HFF-Myc (cell line): Measurements from ENCODE around the gene PLEKHH3.
"Not testable (repeated sequence)": the region's sequence is repeated elsewhere in the genome, so short reads cannot be mapped to it uniquely, and the experiment has no call there.

ENCODE experiments used
- DNase-seq: peaks from one replicate; pipeline ENCODE4 v3.0.0-alpha.2; 2011; ENCODE audit warnings: low read depth; ENCODE audit errors: extremely low read depth
- H3K4me3 ChIP-seq: replicated peaks from 2 replicates; pipeline ENCODE4 v1.5.1; 2011; ENCODE audit warnings: low read depth, mild to moderate bottlenecking, control low read depth, low read length
- TF ChIP-seq, protein P1 (sequence below): IDR thresholded peaks from 2 replicates; pipeline ENCODE4 v1.5.1; 2012; ENCODE audit warnings: mild to moderate bottlenecking, low read depth, low read length, control low read depth; ENCODE audit errors: missing control alignments

PLEKHH3 gene

DNA sequence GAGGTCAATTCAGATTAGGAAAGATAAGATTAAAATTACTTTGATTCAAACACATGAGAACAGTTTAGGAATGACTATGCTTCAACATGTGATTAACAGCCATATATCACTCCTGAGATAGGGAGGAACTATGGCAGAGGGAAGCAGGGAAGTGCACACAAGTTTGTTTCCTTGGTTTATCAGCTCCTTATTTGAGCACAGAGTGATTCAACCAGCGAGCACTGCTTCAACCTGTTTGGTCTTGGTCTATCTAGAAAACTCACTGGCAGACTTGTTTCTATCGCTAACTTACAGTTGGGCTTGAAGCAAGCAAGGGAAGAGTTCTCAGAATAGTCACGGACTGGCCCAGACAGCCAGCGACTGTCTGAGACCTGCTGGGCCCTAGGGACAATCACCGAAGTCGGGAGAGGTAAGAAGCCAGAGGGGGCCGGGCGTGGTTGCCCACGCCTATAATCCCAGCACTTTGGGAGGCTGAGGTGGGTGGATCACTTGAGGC, 43.8 kb downstream of the PLEKHH3 start:
- TF ChIP-seq, protein P1, sequence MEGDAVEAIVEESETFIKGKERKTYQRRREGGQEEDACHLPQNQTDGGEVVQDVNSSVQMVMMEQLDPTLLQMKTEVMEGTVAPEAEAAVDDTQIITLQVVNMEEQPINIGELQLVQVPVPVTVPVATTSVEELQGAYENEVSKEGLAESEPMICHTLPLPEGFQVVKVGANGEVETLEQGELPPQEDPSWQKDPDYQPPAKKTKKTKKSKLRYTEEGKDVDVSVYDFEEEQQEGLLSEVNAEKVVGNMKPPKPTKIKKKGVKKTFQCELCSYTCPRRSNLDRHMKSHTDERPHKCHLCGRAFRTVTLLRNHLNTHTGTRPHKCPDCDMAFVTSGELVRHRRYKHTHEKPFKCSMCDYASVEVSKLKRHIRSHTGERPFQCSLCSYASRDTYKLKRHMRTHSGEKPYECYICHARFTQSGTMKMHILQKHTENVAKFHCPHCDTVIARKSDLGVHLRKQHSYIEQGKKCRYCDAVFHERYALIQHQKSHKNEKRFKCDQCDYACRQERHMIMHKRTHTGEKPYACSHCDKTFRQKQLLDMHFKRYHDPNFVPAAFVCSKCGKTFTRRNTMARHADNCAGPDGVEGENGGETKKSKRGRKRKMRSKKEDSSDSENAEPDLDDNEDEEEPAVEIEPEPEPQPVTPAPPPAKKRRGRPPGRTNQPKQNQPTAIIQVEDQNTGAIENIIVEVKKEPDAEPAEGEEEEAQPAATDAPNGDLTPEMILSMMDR = no peak
- no peak overlapping the region for H3K4me3 ChIP-seq
- no peak for DNase-seq

DNA sequence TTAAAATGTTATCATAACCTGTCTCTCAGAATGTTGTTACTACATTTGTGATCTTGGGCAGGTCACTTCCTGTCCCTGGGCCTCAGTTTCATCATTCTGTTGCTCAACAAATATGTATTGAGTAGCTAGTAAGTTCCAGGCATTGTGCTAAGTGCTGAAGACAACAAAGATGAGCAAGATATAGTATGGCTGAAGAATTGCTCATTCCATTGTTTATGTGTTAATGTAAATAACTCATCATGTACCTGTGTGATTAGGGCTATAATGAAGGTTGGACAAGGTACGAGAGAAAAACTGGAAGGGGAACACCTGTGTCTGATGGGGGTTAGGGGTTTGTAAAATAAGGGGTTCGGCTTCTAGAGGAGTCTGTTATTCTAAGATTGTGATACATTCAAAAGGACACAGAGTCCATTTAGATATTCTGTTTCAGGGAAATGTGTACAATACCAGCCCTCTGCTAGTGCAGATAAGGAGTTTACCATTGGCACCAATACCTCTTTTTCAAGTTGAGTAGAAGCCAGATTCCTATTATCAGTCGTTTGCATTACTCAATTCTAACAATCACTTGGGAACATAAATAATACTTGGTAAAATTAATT, 47.3 kb downstream of the PLEKHH3 start:
- TF ChIP-seq, protein P1 = no peak
- no peak overlapping the region for H3K4me3 ChIP-seq

DNA sequence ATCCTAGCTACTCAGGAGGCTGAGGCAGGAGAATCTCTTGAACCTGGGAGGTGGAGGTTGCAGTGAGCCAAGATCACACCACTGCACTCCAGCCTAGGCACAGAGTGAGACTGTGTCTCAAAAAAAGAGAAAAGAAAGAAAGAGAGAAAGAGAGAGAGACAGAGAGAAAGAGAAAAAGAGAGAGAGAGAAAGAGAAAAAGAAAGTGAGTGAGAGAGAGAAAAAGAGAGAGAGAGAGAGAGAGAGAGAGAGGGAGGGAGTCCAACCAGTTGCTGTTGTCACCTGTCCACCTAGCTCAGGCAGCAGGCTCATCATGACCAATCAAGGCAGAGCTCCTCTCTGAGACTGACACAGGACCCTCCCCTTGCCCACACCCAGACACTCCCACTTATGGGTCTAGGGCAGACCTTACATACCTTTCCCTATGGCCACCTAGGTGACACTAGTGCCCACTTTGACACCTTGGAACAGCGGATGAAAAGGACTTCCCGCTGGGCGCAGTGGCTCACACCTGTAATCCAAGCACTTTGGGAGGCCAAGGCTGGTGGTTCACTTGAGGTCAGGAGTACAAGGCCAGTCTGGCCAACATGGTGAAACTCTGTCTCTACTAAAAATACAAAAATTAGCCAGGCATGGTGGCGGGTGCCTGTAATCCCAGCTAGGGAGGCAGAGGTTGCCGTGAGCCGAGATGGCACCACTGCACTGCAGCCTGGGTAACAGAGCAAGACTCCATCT, 49.6 kb downstream of the PLEKHH3 start:
- not testable (repeated sequence) for H3K4me3 ChIP-seq, DNase-seq

More for the DNA sequence above, 47.3 kb downstream of the PLEKHH3 start:
- DNase-seq = no peak

DNA sequence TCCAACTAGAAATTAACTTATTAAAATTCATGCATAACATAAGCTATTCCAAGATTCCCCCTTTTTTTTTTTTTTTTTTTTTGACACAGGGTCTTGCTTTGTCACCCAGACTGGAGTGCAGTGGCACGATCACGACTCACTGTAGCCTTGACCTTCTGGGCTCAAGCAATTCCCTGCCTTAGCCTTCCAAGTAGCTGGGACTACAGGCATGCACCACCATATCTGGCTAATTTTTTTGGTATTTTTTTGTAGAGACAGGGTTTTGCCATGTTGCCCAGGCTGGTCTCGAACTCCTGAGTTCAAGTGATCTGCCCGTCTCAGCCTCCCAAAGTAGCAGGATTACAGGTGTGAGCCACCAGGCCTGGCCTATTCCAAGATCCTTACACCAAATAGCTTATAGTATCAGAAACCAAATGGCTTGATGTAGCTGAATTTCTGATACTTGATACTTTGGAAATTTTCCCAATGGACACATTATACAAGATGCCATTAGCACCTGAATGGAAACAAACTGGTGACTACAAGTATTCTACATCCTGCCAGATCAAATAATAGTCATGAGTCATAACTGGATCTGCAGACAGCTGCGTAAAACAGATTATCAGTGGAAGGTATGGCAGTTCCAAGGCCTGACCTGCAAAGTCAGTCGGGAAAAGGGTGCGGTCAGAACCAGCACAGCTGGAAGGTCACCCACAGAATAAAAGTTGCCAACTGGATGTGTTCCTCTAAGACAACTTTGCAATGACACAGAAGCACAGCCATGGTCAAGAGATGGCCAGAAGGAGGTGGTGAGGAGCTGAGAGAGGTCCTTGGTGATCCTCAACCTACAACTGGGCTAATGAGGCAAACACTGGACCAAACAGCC, 52.8 kb downstream of the PLEKHH3 start:
- H3K4me3 ChIP-seq = no peak overlapping the region
- TF ChIP-seq, protein P1 = peak; percentile 13
- DNase-seq = no peak

DNA sequence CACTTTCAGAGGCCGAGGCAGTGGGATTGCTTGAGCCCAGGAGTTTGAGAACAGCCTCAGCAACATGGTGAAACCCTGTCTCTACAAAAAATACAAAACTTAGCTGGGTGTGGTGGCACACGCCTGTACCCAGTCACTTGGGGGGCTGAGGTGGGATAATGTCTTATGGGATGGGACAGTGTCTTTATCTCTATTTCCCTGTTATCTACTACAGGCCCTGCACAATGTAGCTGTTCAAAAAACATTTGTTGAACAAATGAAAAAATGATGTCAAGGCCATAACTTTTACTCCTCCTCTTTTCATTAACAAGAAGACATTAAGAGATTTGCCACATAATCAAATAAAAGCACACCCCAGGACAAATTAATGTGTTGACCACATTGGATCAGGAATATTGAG, 53.5 kb downstream of the PLEKHH3 start:
- TF ChIP-seq, protein P1 = no peak
- H3K4me3 ChIP-seq = no peak overlapping the region
- DNase-seq = no peak

DNA sequence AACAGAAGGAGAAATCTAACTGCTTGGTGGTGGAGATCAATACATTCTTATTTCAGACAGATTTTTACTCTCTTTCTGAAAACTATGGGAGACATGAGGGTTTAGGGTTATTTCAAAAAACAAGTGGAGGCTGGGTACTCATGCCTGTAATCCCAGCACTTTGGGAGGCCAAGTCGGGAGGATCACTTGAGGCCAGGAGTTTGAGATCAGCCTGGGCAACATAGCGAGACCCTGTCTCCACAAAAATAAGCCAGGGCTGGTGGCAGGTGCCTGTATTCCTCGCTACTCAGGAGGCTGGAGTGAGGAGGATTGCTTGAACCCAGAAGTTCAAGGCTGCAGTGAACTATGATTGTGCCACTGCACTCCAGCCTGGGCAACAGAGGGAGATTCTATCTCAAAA, 54.8 kb downstream of the PLEKHH3 start:
- DNase-seq, H3K4me3 ChIP-seq: not testable (repeated sequence)

DNA sequence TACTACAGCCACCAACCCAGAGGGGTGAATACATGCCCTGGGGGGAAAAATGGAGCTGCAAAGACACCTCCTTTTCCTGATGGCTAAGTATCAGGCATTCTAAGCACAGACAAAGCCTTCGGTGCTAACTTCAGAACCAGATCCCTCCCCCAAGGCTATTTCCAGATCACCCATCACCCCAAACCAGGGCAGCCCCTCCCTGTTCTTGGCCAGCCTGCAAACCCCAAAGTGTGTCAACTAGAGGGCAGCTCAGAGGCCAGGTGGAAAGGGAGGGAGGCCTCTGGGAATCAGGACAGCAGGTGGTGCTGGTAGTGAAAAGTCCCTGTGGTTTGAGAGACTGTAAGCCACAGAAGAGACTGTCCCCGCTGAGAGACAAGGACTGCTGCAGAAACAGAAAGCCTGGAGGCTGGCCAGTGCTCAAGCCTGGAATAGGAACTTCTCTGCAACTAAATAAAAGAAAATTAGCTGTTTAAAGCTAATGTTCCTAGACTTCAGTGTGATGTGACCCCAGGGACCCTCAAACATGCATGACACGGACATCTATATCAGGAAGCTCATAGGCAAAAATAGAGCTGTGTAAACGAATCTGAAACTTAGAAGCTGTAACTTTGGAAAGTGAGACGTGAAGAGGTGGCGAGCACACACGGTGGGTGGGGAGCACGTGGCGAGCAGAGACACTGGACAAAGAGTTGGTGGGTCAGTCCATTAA, 58.2 kb downstream of the PLEKHH3 start:
- no peak overlapping the region for H3K4me3 ChIP-seq
- TF ChIP-seq, protein P1 = no peak
- DNase-seq = no peak
